A549 (cell line): Measurements from ENCODE around the gene SNRPA. TPM values are rescaled to one million over a fixed set of nuclear protein-coding genes. Genes with fewer than 3 reads are reported as not detected.

Experiments
- ATOH8 ChIP-seq: fragments of 250-450 bp; sonication (Bioruptor Pico); IDR thresholded peaks from 2 replicates; pipeline ENCODE4 v1.5.0; 2020; ENCODE audit warnings: low read depth, mild to moderate bottlenecking, moderate library complexity
- BCL3 ChIP-seq: fragments of >200 bp; sonication (Bioruptor Twin); formaldehyde crosslinking; IDR thresholded peaks from 3 replicates; pipeline ENCODE4 v1.6.1; 2016
- CBX2 ChIP-seq: fragments of 200-600 bp; sonication (generic); IDR thresholded peaks from 2 replicates; pipeline ENCODE4 v1.6.1; 2016; ENCODE audit warnings: low read depth, mild to moderate bottlenecking, borderline replicate concordance
- CHD2 ChIP-seq: fragments of 150-350 bp; IDR thresholded peaks from 2 replicates; pipeline ENCODE4 v1.6.1; 2014; ENCODE audit warnings: low read length; ENCODE audit not compliant: partially characterized antibody
- CTCF ChIP-seq: fragments of >200 bp; sonication (Bioruptor Twin); formaldehyde crosslinking; IDR thresholded peaks from 3 replicates; pipeline ENCODE4 v1.5.1; 2016
- EHF ChIP-seq: fragments of 250-450 bp; sonication (Bioruptor Pico); IDR thresholded peaks from 2 replicates; pipeline ENCODE4 v1.5.0; 2020; ENCODE audit warnings: mild to moderate bottlenecking
- EHMT2 ChIP-seq: fragments of 200-600 bp; sonication (generic); IDR thresholded peaks from 2 replicates; pipeline ENCODE4 v1.6.1; 2016; ENCODE audit warnings: antibody characterized with exemption, low read depth, mild to moderate bottlenecking, moderate library complexity
- EP300 ChIP-seq, 2 experiments: fragments of >200 bp; sonication (Bioruptor Twin); formaldehyde crosslinking; IDR thresholded peaks; 2 replicates in 1 of 2; 3 replicates in 1 of 2; pipeline ENCODE4 v1.6.1; 2016 to 2017
- FOSB ChIP-seq: fragments of 250-450 bp; sonication (Bioruptor Pico); IDR thresholded peaks from 2 replicates; pipeline ENCODE4 v1.5.0; 2020; ENCODE audit warnings: mild to moderate bottlenecking, moderate library complexity
- FOSL2 ChIP-seq, 2 experiments: fragments of 450-650 bp in 1 of 2; fragments of >200 bp in 1 of 2; sonication (Bioruptor Twin) in 1 of 2; formaldehyde crosslinking; IDR thresholded peaks; 2 replicates each; pipeline versions ENCODE4 v1.5.0 to v1.6.1; 2016 to 2020; ENCODE audit warnings: mild to moderate bottlenecking in 1 of 2, moderate library complexity in 1 of 2
- FOXS1 ChIP-seq: fragments of 250-450 bp; sonication (Bioruptor Pico); IDR thresholded peaks from 2 replicates; pipeline ENCODE4 v1.5.0; 2020; ENCODE audit warnings: mild to moderate bottlenecking, moderate library complexity
- GATA3 ChIP-seq: IDR thresholded peaks from 2 replicates; pipeline ENCODE4 v1.6.1; 2012; ENCODE audit warnings: borderline replicate concordance
- HOXA7 ChIP-seq: fragments of 250-450 bp; sonication (Bioruptor Pico); IDR thresholded peaks from 2 replicates; pipeline ENCODE4 v1.5.0; 2020; ENCODE audit warnings: mild to moderate bottlenecking, moderate library complexity
- HOXB5 ChIP-seq: fragments of 250-450 bp; sonication (Bioruptor Pico); IDR thresholded peaks from 2 replicates; pipeline ENCODE4 v1.5.0; 2020; ENCODE audit warnings: mild to moderate bottlenecking, moderate library complexity
- JUN ChIP-seq, 2 experiments: fragments of >200 bp; sonication (Bioruptor Twin); formaldehyde crosslinking; IDR thresholded peaks; 2 replicates in 1 of 2; 3 replicates in 1 of 2; pipeline ENCODE4 v1.6.1; 2016 to 2017
- JUNB ChIP-seq: fragments of >200 bp; sonication (Bioruptor Twin); formaldehyde crosslinking; IDR thresholded peaks from 2 replicates; pipeline ENCODE4 v1.6.1; 2016
- KDM1A ChIP-seq: fragments of 200-600 bp; sonication (generic); IDR thresholded peaks from 2 replicates; pipeline ENCODE4 v1.6.1; 2016; ENCODE audit warnings: low read depth, mild to moderate bottlenecking
- MAFK ChIP-seq: fragments of 450-650 bp; IDR thresholded peaks from 2 replicates; pipeline ENCODE4 v1.6.1; 2014; ENCODE audit not compliant: partially characterized antibody
- MAZ ChIP-seq: fragments of 150-350 bp; IDR thresholded peaks from 2 replicates; pipeline ENCODE4 v1.6.1; 2014; ENCODE audit warnings: antibody characterized with exemption, low read depth, low read length, borderline replicate concordance
- MYC ChIP-seq: IDR thresholded peaks from 2 replicates; pipeline ENCODE4 v1.6.1; 2012; ENCODE audit warnings: mild to moderate bottlenecking, inconsistent platforms, low read length, improper control_type of control experiment, borderline replicate concordance
- NFE2L2 ChIP-seq: fragments of 150-350 bp; conservative IDR thresholded peaks from 2 replicates; pipeline ENCODE4 v1.6.1; 2014; ENCODE audit warnings: low read length
- NPAS2 ChIP-seq: fragments of 250-450 bp; sonication (Bioruptor Pico); IDR thresholded peaks from 2 replicates; pipeline ENCODE4 v1.8.0; 2022; ENCODE audit warnings: mild to moderate bottlenecking, moderate library complexity, borderline replicate concordance
- POLR2A ChIP-seq: IDR thresholded peaks from 2 replicates; pipeline ENCODE4 v1.6.1; 2012; ENCODE audit warnings: mild to moderate bottlenecking, low read length
- RAD21 ChIP-seq, 2 experiments: fragments of >200 bp in 1 of 2; sonication (Bioruptor Twin) in 1 of 2; formaldehyde crosslinking in 1 of 2; IDR thresholded peaks in 1 of 2; conservative IDR thresholded peaks in 1 of 2; 2 replicates in 1 of 2; 3 replicates in 1 of 2; pipeline ENCODE4 v1.6.1; 2012 to 2018; ENCODE audit warnings: inconsistent platforms in 1 of 2
- RARB ChIP-seq: fragments of 250-450 bp; sonication (Bioruptor Pico); IDR thresholded peaks from 2 replicates; pipeline ENCODE4 v1.8.0; 2021; ENCODE audit warnings: mild to moderate bottlenecking, moderate library complexity
- RCOR1 ChIP-seq: fragments of 150-350 bp; IDR thresholded peaks from 2 replicates; pipeline ENCODE4 v1.6.1; 2014; ENCODE audit warnings: antibody characterized with exemption, low read length, low read depth
- REST ChIP-seq: fragments of 200-600 bp; sonication (generic); IDR thresholded peaks from 2 replicates; pipeline ENCODE4 v1.6.1; 2016; ENCODE audit warnings: antibody characterized with exemption, mild to moderate bottlenecking, moderate library complexity
- RFX5 ChIP-seq: fragments of 450-650 bp; IDR thresholded peaks from 2 replicates; pipeline ENCODE4 v1.7.1; 2014; ENCODE audit warnings: antibody characterized with exemption, mild to moderate bottlenecking, moderate library complexity
- SMC3 ChIP-seq: fragments of >200 bp; sonication (Bioruptor Twin); formaldehyde crosslinking; IDR thresholded peaks from 3 replicates; pipeline ENCODE4 v1.6.1; 2018; ENCODE audit warnings: inconsistent platforms
- TP53 ChIP-seq: fragments of 250-450 bp; sonication (Bioruptor Pico); IDR thresholded peaks from 2 replicates; pipeline ENCODE4 v1.5.0; 2021; ENCODE audit warnings: mild to moderate bottlenecking, moderate library complexity
- ZC3H11A ChIP-seq: fragments of 450-650 bp; IDR thresholded peaks from 2 replicates; pipeline ENCODE4 v1.6.1; 2014; ENCODE audit warnings: antibody characterized with exemption, mild to moderate bottlenecking
- ZSCAN20 ChIP-seq: fragments of 250-450 bp; sonication (Bioruptor Pico); IDR thresholded peaks from 2 replicates; pipeline ENCODE4 v1.8.0; 2022; ENCODE audit warnings: mild to moderate bottlenecking, moderate library complexity
- polyA plus RNA-seq, 4 experiments: library from polyadenylated mRNA; depleted of rRNA in 3 of 4; stranded (reverse); fragments of >200 nt; fragmentation: RNase III in 1 of 4; extraction: RNeasy Plus Mini Kit Qiagen cat#74134 plus additional on column Dnase treatment in 1 of 4; gene quantifications; 2 replicates in 3 of 4; 3 replicates in 1 of 4; pipeline ENCODE4 v1.2.3, GENCODE V29; 2011 to 2017
- TF ChIP-seq, protein P1 (sequence below): IDR thresholded peaks from 2 replicates; pipeline ENCODE4 v1.6.1; 2012

Gene SNRPA
- polyA plus RNA-seq, 2 of the 4 experiments (the other 2 are of a cell fraction) = 141 to 236 TPM

- TF ChIP-seq FOSB (no peak), EHF (no peak), FOXS1 (CRISPR knock-in tag) (no peak), RAD21 (conservative IDR thresholded peaks at IDR 0.05 in 1 of 2, IDR thresholded peaks at IDR 0.05 in 1 of 2) (peak; percentile 62 to 63), JUNB (no peak), NFE2L2 (no peak), KDM1A (no peak), BCL3 (no peak), MAZ (peak; percentile 68), MAFK (no peak), RARB (CRISPR knock-in tag) (no peak), CTCF (peak; percentile 78), CHD2 (no peak), RFX5 (0 out of 2 replicates have a peak, but pooled peaks have one; percentile 71), ZSCAN20 (no peak), HOXB5 (CRISPR knock-in tag) (no peak), ZC3H11A (no peak), FOSL2 (IDR thresholded peaks at IDR 0.05) (no peak), FOSL2 (CRISPR knock-in tag; IDR thresholded peaks at IDR 0.05) (0 out of 2 replicates have a peak, but pooled peaks have one; percentile 19), MYC (peak; percentile 72), REST (no peak), JUN (IDR thresholded peaks at IDR 0.05) (no peak), NPAS2 (CRISPR knock-in tag) (no peak), TP53 (CRISPR knock-in tag) (no peak), ATOH8 (CRISPR knock-in tag) (peak; percentile 36; the same call in 1 of the 2 replicates), GATA3 (no peak), POLR2A (no peak), SMC3 (peak; percentile 79), HOXA7 (CRISPR knock-in tag) (no peak), EP300 (IDR thresholded peaks at IDR 0.05) (no peak), RCOR1 (no peak), EHMT2 (no peak), CBX2 (no peak)
- TF ChIP-seq, protein P1, sequence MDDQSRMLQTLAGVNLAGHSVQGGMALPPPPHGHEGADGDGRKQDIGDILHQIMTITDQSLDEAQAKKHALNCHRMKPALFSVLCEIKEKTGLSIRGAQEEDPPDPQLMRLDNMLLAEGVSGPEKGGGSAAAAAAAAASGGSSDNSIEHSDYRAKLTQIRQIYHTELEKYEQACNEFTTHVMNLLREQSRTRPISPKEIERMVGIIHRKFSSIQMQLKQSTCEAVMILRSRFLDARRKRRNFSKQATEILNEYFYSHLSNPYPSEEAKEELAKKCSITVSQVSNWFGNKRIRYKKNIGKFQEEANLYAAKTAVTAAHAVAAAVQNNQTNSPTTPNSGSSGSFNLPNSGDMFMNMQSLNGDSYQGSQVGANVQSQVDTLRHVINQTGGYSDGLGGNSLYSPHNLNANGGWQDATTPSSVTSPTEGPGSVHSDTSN = no peak
Observed at GRCh38 chr19:40806423-40807146, 55.6 kb downstream of the SNRPA start (continued).
